ENCODE results near the gene EPPIN. TPM values are rescaled to one million over a fixed set of nuclear protein-coding genes. Genes with fewer than 3 reads are reported as not detected.
A peak's percentile ranks its signal among the peaks of the same experiment; 100 is the strongest.
"Not testable (repeated sequence)": the region's sequence is repeated elsewhere in the genome, so short reads cannot be mapped to it uniquely, and the experiment has no call there.

The EPPIN gene
- polyA plus RNA-seq (ENCODE audit: insufficient read length in 3 of 3): under 1 TPM; 0.10 to 0.36 (median 0.32) TPM

- DNase-seq (ENCODE audit: low read depth in 3 of 3, low spot score in 2 of 3): no peak
These were observed at the start of gene EPPIN for GRCh38 chr20:45547206-45547770. EPPIN (minus strand) TSS chr20:45547401; CDS start chr20:45547357, 44 bp downstream.

GRCh38 chr20:45595235-45595634 is 48.0 kb upstream of the EPPIN start:
- no peak for DNase-seq (ENCODE audit: low read depth in 3 of 3, low spot score in 2 of 3)

GRCh38 chr20:45593498-45593897 is 46.3 kb upstream of the EPPIN start:
- DNase-seq (ENCODE audit: low read depth in 3 of 3, low spot score in 2 of 3): no peak

- no peak for DNase-seq (ENCODE audit: low read depth in 3 of 3, low spot score in 2 of 3)
These were observed 45.5 kb upstream of the EPPIN start for GRCh38 chr20:45592574-45593189.

- no peak for DNase-seq (ENCODE audit: low read depth in 3 of 3, low spot score in 2 of 3)
These were observed 42.5 kb upstream of the EPPIN start for GRCh38 chr20:45589725-45590124.

GRCh38 chr20:45588800-45589199 is 41.6 kb upstream of the EPPIN start:
- no peak for DNase-seq (ENCODE audit: low read depth in 3 of 3, low spot score in 2 of 3)

- not testable (repeated sequence) for DNase-seq (ENCODE audit: low read depth in 3 of 3, low spot score in 2 of 3)
These were observed 38.8 kb upstream of the EPPIN start for GRCh38 chr20:45585986-45586385.

- DNase-seq (ENCODE audit: low read depth in 3 of 3, low spot score in 2 of 3): not testable (repeated sequence)
These were observed 37.1 kb upstream of the EPPIN start for GRCh38 chr20:45584294-45584693.

GRCh38 chr20:45583502-45583901 is 36.3 kb upstream of the EPPIN start:
- no peak for DNase-seq (ENCODE audit: low read depth in 3 of 3, low spot score in 2 of 3)

- no peak for DNase-seq (ENCODE audit: low read depth in 3 of 3, low spot score in 2 of 3)
These were observed 34.5 kb upstream of the EPPIN start for GRCh38 chr20:45581702-45582101.

- DNase-seq (ENCODE audit: low read depth in 3 of 3, low spot score in 2 of 3): no peak
These were observed 32.0 kb upstream of the EPPIN start, which contains the start of gene WFDC8 for GRCh38 chr20:45579184-45579583. WFDC8 (minus strand) TSS chr20:45579284; CDS start chr20:45579247, 37 bp downstream.

GRCh38 chr20:45578231-45578630 is 31.0 kb upstream of the EPPIN start:
- no peak for DNase-seq (ENCODE audit: low read depth in 3 of 3, low spot score in 2 of 3)

GRCh38 chr20:45576995-45577394 is 29.8 kb upstream of the EPPIN start:
- DNase-seq (ENCODE audit: low read depth in 3 of 3, low spot score in 2 of 3): peak in 1 of 3 donors; percentile 10

- no peak for DNase-seq (ENCODE audit: low read depth in 3 of 3, low spot score in 2 of 3)
These were observed 28.7 kb upstream of the EPPIN start for GRCh38 chr20:45575931-45576330.

- not testable (repeated sequence) for DNase-seq (ENCODE audit: low read depth in 3 of 3, low spot score in 2 of 3)
These were observed 22.4 kb upstream of the EPPIN start for GRCh38 chr20:45569650-45570049.

- no peak for DNase-seq (ENCODE audit: low read depth in 3 of 3, low spot score in 2 of 3)
These were observed 17.6 kb upstream of the EPPIN start for GRCh38 chr20:45564760-45565276.

GRCh38 chr20:45555198-45555597 is 8.0 kb upstream of the EPPIN start:
- DNase-seq (ENCODE audit: low read depth in 3 of 3, low spot score in 2 of 3): no peak

- no peak for DNase-seq (ENCODE audit: low read depth in 3 of 3, low spot score in 2 of 3)
These were observed 5.3 kb upstream of the EPPIN start for GRCh38 chr20:45552456-45552855.

- no peak for DNase-seq (ENCODE audit: low read depth in 3 of 3, low spot score in 2 of 3)
These were observed 3.6 kb upstream of the EPPIN start for GRCh38 chr20:45550765-45551164.

- DNase-seq (ENCODE audit: low read depth in 3 of 3, low spot score in 2 of 3): no peak
These were observed 1.2 kb upstream of the EPPIN start for GRCh38 chr20:45548410-45548809.

- DNase-seq (ENCODE audit: low read depth in 3 of 3, low spot score in 2 of 3): no peak
These were observed 1.3 kb downstream of the EPPIN start for GRCh38 chr20:45545754-45546453.

GRCh38 chr20:45545351-45545750 is 1.9 kb downstream of the EPPIN start:
- no peak for DNase-seq (ENCODE audit: low read depth in 3 of 3, low spot score in 2 of 3)

Measured in right renal cortex interstitium (tissue), 3 donors.